Nephron progenitor cell (in vitro differentiated cells): ENCODE results near the gene DCTN1.

Experiments used
- DNase-seq: peaks from one replicate; pipeline ENCODE4 v3.0.0; 2021
- H3K27ac Mint-ChIP-seq: 2 replicates; pipeline ENCODE4 v1.8.0; 2021; ENCODE audit warnings: mild to moderate bottlenecking, moderate library complexity, mixed read lengths
- H3K27me3 Mint-ChIP-seq: 2 replicates; pipeline ENCODE4 v1.8.0; 2021; ENCODE audit warnings: mild to moderate bottlenecking, low read depth, mixed read lengths; ENCODE audit not compliant: poor library complexity
- H3K36me3 Mint-ChIP-seq: 2 replicates; pipeline ENCODE4 v1.8.0; 2021; ENCODE audit warnings: low read depth, mixed read lengths
- H3K4me1 Mint-ChIP-seq: 2 replicates; pipeline ENCODE4 v1.8.0; 2021; ENCODE audit warnings: mixed read lengths
- H3K4me3 Mint-ChIP-seq: 2 replicates; pipeline ENCODE4 v1.8.0; 2021; ENCODE audit warnings: mild to moderate bottlenecking, moderate library complexity, mixed read lengths
- H3K9me3 Mint-ChIP-seq: 2 replicates; pipeline ENCODE4 v1.8.0; 2021; ENCODE audit warnings: mild to moderate bottlenecking, moderate library complexity, mixed read lengths
- TF ChIP-seq, protein P1 (sequence below): fragments of 200-600 bp; sonication (generic); IDR thresholded peaks from 2 replicates; pipeline ENCODE4 v1.5.0; 2021; ENCODE audit warnings: antibody characterized with exemption

DCTN1 gene

DNA sequence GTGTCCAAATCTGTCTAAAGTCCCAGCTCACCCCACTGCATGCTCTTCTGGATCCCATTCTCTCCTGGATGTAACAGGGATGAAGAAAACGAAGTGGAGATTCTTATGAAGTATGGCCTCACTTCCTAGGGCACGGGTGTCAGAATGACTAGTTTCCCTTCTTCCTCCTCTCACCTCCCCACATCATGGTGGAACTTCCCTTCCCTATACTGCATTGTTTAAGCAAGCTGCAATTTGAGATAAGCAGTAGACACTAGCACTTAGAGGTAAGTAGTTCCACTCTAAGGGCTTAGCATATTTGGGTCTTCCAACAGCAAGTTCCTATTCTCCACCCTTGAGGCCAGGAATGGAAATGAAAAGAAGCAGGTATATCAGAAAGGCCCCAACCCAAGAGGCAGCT is 66.6 kb downstream of the DCTN1 start:
- no peak for DNase-seq
- Mint-ChIP-seq H3K4me3 (no peak overlapping the region), H3K4me1 (peaks cover 10% of the 10 kb centered on the region), H3K9me3 (no peaks in the 10 kb centered on the region), H3K27me3 (peaks cover 14% of the 10 kb centered on the region), H3K27ac (no peak overlapping the region), H3K36me3 (peaks cover 23% of the 10 kb centered on the region)
- TF ChIP-seq, protein P1, sequence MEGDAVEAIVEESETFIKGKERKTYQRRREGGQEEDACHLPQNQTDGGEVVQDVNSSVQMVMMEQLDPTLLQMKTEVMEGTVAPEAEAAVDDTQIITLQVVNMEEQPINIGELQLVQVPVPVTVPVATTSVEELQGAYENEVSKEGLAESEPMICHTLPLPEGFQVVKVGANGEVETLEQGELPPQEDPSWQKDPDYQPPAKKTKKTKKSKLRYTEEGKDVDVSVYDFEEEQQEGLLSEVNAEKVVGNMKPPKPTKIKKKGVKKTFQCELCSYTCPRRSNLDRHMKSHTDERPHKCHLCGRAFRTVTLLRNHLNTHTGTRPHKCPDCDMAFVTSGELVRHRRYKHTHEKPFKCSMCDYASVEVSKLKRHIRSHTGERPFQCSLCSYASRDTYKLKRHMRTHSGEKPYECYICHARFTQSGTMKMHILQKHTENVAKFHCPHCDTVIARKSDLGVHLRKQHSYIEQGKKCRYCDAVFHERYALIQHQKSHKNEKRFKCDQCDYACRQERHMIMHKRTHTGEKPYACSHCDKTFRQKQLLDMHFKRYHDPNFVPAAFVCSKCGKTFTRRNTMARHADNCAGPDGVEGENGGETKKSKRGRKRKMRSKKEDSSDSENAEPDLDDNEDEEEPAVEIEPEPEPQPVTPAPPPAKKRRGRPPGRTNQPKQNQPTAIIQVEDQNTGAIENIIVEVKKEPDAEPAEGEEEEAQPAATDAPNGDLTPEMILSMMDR = no peak

DNA sequence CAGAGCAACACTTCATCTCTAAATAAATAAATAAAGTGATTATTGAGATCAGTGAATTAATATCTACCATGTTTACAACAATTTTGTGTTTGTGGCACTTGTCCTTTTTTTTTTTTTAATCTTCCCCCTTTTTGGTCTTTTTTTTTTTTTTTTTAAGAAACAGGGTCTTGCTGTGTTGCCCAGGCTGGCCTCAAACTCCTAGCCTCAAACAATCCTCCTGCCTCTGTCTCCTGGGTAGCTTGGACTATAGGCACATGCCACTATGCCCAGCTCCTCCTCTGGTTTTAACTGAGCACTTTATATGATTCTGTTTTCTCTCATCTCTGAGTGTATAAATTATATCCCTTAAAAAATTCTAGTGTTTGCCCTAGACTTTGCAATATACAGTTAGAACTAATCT is 67.2 kb downstream of the DCTN1 start:
- Mint-ChIP-seq H3K9me3 (no peaks in the 10 kb centered on the region), H3K4me1 (peaks cover 10% of the 10 kb centered on the region), H3K27ac (no peak overlapping the region), H3K36me3 (peaks cover 23% of the 10 kb centered on the region), H3K4me3 (no peak overlapping the region), H3K27me3 (peaks cover 12% of the 10 kb centered on the region)
- TF ChIP-seq, protein P1 = no peak
- DNase-seq = no peak
